ENCODE data around the gene PLEKHO1.
"Not testable (repeated sequence)": the region's sequence is repeated elsewhere in the genome, so short reads cannot be mapped to it uniquely, and the experiment has no call there.

PLEKHO1 gene

DNA sequence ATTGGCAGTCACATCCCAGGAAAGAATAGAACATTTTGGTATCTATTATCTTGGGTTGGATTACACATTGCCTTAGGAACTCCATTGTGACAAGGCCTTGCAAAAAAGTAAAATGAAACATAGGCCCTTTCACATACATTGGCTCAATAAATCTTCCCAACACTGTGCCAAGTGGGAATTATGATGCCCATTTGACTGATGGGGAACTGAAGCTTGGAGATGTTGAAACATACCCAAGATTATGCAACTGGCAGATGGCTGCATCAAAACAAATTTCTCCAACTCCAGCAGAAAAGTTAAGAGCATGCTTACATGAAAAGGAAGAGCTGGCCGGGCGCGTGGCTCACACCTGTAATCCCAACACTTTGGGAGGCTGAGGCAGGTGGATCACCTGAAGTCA, 26.9 kb downstream of the PLEKHO1 start:
- DNase-seq, result no peak

DNA sequence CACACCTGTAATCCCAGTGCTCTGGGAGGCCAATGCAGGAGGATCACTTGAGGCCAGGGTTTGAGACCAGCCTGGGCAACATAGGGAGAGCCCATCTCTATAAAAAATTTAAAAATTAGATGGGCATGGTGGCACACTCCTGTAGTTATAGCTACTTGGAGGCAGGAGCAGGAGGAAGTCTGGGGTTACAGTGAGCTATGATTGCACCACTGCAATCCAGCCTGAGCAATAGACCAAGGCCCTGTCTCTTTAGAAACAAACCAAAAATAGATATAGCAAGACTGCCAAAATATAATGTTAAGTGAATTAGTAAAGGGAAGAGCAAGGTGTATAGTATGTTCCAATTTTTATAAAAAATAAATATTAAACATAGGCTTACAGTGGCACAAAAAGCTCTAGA, 28.8 kb downstream of the PLEKHO1 start:
- no peak for DNase-seq

DNA sequence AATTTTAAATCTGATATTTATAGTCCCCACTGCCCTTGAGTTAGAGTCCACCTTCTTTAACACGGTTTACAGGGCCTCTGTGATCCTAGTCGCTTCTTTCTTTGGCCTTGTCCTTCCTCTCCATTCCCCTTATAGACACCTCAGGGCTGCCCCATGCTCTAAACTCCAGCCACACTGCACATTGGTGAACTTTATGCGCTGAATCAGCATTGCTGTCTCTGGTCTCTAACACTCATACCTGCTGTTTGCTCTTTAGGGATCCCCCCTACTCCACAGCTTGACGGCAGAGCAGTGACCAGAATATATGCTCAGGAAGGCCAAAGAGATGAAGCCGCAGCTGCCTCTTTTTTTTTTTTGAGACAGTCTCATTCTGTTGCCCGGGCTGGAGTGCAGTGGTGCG, 30.2 kb downstream of the PLEKHO1 start:
- DNase-seq, result no peak

DNA sequence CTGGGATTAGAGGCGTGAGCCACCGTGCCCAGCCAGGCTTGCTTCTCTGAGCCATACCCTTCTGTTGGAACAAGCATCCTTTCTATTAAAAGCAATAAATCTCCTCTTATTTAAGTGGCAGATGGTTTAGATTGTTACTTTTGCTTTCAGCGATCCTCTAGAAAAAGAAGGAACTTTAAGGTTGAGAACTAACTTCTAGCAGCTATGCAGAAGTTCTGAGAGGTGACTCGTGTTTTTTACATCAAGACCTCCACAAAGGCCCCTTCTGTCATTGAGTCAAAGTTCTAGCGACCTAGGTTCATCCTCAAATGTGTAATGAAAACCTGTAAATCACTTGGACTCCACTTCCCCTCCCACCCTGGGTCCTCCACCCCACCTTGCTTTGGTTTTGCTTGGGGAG, 30.8 kb downstream of the PLEKHO1 start:
- no peak for DNase-seq

DNA sequence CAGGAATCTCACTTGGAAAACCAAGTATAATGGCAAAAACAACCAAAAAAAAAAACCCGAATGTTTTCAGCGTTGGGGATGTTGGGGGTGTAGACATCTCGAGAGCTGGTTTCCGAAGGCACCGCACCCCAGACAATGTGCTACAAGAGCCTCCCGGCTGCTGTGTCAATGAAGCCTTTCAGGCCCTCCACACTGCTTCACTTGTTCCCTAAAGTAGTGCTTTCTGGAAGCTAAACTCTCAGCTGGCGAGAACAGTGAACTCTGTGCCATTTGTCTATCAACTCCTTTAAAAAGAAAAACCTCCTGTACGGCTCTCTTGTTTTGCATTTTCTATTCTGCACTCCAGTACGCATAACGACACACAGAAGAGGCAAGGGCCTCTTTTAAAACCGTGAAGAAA, 32.5 kb downstream of the PLEKHO1 start:
- no peak for DNase-seq

DNA sequence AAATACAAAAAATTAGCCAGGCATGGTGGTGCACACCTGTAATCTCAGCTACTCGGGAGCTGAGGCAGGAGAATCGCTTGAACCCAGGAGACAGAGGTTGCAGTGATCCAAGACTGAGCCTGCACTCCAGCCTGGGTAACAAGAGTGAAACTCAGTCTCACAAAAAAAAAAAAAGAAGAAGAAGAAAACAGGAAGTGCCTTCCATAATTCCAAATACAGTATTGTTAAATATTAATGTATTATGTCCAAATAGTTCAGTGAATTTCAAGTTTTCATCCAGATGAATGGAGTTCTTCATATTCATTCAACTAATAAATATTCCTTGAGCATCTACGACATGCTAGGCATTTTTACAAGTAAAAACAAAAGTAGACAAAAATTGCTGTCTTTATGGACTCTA, 33.3 kb downstream of the PLEKHO1 start:
- no peak for DNase-seq

DNA sequence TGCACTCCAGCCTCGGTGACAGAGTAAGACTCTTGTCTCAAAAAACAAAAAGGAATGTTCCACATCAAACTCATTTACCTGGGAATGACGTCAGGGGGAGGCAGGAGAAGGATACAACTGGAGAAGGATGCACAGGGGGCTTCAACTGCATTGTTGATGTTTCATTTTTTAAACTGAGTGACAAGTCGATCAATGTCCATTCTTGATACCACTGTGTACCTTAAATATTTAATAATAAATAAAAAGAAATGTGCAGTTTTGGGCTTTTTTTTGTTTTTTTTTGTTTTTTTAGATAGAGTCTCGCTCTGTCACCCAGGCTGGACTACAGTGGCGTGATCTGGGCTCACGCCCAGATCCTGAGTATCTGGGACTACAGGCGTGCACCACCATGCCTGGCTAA, 35.8 kb downstream of the PLEKHO1 start:
- no peak for DNase-seq

DNA sequence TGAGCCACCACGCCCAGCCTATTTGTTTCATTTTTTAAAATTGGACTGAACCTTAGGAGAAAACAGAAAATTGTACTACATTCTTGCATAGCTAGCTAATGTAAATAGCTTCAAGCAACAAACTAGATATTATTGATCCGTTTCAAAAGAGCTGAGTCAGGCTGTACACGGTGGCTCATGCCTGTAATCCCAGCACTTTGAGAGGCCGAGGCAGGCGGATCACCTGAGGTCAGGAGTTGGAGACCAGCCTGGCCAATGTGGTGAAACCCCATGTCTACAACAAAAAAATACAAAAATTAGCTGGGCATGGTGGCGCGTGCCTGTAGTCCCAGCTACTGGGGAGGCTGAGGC, 36.7 kb downstream of the PLEKHO1 start:
- not testable (repeated sequence) for DNase-seq

DNA sequence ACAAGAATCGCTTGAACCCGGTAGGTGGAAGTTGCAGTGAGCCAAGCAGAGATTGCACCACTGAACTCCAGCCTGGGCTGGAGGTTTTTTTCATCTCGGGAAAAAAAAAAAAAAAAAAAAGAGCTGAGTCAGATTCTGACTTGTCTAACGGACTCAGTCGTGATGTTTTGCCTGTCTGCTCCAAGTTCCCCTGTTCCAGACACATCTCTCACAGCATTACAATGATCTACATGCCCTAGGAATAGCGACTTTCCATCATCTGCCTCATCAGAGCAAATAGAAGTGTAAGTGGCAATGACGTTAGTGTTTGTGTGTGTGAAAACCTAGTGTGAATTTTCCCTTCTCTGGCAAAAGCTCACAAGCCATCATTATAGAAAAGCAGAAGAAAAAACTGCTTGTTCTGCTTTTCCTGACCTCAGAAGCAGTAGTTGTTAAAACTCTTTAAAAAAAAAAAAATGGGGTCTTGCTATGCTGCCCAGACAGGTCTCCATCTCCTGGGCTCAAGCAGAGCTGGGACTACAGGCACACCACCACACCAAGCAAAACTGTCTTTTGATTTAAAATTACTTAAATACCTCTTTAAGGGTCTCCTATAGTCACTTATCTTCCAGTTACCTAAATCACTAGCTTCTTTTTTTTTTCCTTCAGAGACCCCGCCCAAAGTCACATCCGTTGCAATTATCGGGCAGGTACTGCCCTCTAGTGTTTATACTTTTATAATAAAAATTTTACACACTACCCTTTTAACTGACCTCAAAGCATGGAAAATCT, 37.3 kb downstream of the PLEKHO1 start:
- DNase-seq, result peak; percentile 56

DNA sequence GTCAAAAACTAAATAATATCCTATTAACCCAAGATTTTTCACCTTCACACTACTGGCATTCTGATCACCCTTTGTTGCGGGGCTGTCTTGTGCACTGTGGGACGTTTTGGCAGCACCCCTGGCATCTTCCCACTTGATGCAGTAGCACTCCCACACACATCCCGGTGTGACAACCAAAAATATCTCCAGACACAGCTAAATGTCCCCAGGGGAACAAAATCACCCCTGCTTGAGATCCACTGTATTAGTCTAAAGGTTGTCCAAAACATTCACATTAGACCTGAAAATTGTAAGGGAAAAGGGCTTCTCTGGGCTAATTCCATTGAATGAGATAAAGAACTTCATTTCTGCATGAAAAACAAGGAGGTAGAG, 37.8 kb downstream of the PLEKHO1 start:
- DNase-seq, result no peak

DNA sequence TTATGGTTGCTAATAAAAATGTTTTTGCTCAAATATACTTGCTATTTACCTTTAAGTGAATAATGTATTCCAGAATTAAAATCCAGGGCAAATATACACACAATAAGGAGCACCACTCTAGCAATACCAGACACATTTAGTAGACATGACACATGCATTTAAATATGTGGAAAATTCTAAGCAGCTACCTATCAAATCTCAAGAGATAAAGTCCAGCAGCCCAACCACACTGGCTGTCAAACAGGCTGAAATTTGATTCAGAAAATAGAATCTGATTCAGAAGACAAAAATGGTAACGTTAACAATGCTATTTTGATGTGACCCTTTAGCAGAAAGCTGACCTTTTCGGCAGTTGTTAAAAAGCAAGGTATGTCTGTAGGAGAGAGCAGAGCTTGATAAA, 42.3 kb downstream of the PLEKHO1 start:
- DNase-seq, result no peak

DNA sequence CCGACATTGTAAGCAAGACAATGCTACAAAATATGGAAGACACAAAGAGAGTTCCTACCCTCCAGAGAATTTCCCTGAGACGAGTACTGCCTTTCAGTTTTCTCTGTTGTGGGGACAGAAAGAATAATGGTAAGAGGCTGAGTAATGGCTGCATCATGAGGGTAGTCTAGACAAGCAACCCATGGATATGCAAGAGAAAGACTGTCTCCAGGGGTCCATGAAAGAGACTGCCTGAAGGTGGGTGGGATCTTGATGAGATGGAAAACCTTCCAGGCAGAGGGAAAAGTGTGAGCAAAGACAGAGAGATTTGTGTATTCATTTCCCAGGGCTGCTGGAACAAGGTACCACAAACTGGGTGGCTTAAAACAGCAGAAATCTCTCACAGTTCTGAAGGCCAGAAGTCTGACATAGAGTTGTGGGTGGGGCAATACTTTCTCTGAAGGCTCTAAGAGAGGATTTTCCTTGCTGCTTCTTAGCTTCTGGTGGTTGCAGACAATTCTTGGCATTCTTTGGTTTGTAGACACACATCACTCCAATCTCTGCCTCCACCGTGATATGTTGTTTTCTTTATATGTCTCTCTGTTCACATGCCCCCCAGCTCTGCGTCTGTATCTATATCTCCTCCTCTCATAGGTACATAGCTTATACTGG, 44.8 kb downstream of the PLEKHO1 start:
- no peak for DNase-seq

DNA sequence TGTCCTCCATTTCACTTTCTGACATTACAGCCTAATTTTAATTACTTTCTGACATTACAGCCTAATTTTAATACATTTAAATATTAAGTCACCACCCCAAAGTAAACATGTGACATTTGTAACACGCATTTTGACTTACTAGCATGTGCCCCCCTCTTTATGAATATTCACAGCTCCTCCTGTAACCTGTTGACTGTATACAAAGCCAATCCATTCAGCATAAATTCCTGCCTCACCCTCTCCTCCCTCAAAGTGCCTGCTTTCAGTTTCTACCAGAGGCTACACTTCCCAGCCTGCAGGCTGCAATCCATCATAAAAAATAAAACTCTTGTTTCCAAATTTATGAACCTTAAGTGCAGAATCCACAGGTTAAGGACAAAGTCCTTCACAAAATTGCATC, 46.7 kb downstream of the PLEKHO1 start:
- DNase-seq, result no peak

DNA sequence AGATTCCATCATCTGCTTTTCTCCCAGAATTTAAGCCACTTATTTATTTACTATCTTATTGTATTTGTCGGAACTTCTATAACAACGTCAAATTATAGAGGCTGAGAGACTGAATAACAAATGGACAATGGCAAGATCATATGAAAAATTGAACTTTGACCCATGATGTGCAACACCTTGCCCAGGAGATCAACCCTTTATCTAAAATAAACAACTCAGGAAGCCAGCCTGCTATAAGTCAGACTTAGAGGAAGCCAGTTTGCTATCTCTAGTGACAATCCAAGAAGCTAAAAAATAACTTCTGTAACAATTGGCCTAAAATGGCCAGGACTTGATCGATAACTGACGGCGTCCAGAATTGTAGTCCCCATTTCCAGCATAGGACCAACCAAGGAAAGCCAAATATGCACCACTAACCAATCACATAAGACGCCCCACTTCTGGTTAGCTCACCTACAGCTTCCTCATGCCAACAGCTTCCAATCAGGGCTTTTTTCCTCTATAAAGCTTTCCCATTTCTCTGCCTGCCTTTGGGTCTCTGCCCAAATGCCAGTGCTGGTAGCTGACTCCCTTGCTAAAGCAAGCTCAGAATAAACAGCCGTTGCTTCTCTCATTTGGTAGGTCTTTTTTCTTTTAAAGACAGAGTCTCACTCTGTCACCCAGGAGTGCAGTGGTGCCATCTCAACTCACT, 57.7 kb downstream of the PLEKHO1 start:
- no peak for DNase-seq

DNA sequence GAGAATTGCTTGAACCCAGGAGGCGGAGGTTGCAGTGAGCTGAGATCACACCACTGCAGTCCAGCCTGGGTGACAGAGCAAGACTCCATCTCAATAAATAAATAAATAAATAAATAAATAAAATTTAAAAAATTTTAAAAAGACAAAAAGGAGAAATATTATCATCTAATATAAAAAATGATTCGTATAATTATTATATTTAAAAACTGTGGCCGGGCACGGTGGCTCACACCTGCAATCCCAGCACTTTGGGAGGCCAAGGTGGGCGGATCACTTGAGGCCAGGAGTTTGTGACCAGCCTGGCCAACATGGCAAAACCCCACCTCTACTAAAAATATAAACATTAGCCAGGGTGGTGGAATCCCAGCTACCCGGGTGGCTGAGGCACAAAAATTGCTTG, 58.7 kb downstream of the PLEKHO1 start:
- not testable (repeated sequence) for DNase-seq
